ENCODE measurements around the gene TMEM179B. TPM values are rescaled to one million over a fixed set of nuclear protein-coding genes. Genes with fewer than 3 reads are reported as not detected.

TMEM179B gene
- total and polyA plus RNA-seq, 2 of the 13 experiments (the other 11 are each of a cell fraction or from before 2014, with no cell fraction given), result 24.8 to 25.7 TPM

Small RNAs within 50 kb of the gene (microRNA-seq; reads per million reads assigned to microRNA genes)
- gene MIR6514 (0.85 reads per million), gene MIR6748 (not detected)

Small RNAs within 50 kb of the gene (small RNA-seq; reads per million reads assigned to genes)
- 0 to 3.9 (median 0.65) reads per million in 3 experiments for gene MIR6514 (ENCODE audit: insufficient read depth in 2 of 3, insufficient read length in 3 of 3, low read depth in 2 of 3, low replicate concordance in 1 of 3)
- gene RNU6-118P (ENCODE audit: insufficient read depth in 2 of 3, insufficient read length in 3 of 3, low read depth in 2 of 3, low replicate concordance in 1 of 3), result 0 reads per million in 3 experiments

Other genes with a start within 250 kb of the TMEM179B start
Only the 30 nearest of the 31 such genes appear.
- gene EEF1G, start 213.5 kb upstream of the TMEM179B start, total RNA-seq (2016; rRNA removed; fragmentation: Illumina TruSeq; extraction: Trizol), result 1,787 and 2,092 TPM in 2 replicates
- 1,819 and 2,144 TPM in 2 replicates for gene EEF1G, start 213.5 kb upstream of the TMEM179B start, polyA plus RNA-seq (2011; rRNA removed)
- gene TUT1, start 195.9 kb upstream of the TMEM179B start, total RNA-seq (2016; rRNA removed; fragmentation: Illumina TruSeq; extraction: Trizol), result 8.5 and 9.7 TPM in 2 replicates
- 14.3 and 17.5 TPM in 2 replicates for gene TUT1, start 195.9 kb upstream of the TMEM179B start, polyA plus RNA-seq (2011; rRNA removed)
- gene MTA2, start 185.5 kb upstream of the TMEM179B start, total RNA-seq (2016; rRNA removed; fragmentation: Illumina TruSeq; extraction: Trizol), result 58.1 and 70.0 TPM in 2 replicates
- gene MTA2, start 185.5 kb upstream of the TMEM179B start, polyA plus RNA-seq (2011; rRNA removed), result 14.0 and 16.8 TPM in 2 replicates
- 4.6 and 10.6 TPM in 2 replicates for gene EML3, start 174.6 kb upstream of the TMEM179B start, total RNA-seq (2016; rRNA removed; fragmentation: Illumina TruSeq; extraction: Trizol)
- gene EML3, start 174.6 kb upstream of the TMEM179B start, polyA plus RNA-seq (2011; rRNA removed), result 12.3 and 16.6 TPM in 2 replicates
- gene ROM1, start 174.1 kb upstream of the TMEM179B start, total RNA-seq (2016; rRNA removed; fragmentation: Illumina TruSeq; extraction: Trizol), result 1.8 and 2.4 TPM in 2 replicates
- gene ROM1, start 174.1 kb upstream of the TMEM179B start, polyA plus RNA-seq (2011; rRNA removed), result 1.2 and 1.6 TPM in 2 replicates
- gene B3GAT3, start 165.4 kb upstream of the TMEM179B start, total RNA-seq (2016; rRNA removed; fragmentation: Illumina TruSeq; extraction: Trizol), result 8.4 and 21.3 TPM in 2 replicates
- gene B3GAT3, start 165.4 kb upstream of the TMEM179B start, polyA plus RNA-seq (2011; rRNA removed), result 26.1 and 40.4 TPM in 2 replicates
- gene GANAB, start 140.8 kb upstream of the TMEM179B start, total RNA-seq (2016; rRNA removed; fragmentation: Illumina TruSeq; extraction: Trizol), result 50.8 and 99.5 TPM in 2 replicates
- gene GANAB, start 140.8 kb upstream of the TMEM179B start, polyA plus RNA-seq (2011; rRNA removed), result 234 and 251 TPM in 2 replicates
- gene INTS5, start 134.1 kb upstream of the TMEM179B start, total RNA-seq (2016; rRNA removed; fragmentation: Illumina TruSeq; extraction: Trizol), result 11.3 and 13.2 TPM in 2 replicates
- 5.7 and 7.8 TPM in 2 replicates for gene INTS5, start 134.1 kb upstream of the TMEM179B start, polyA plus RNA-seq (2011; rRNA removed)
- gene C11orf98, start 122.2 kb upstream of the TMEM179B start, total RNA-seq (2016; rRNA removed; fragmentation: Illumina TruSeq; extraction: Trizol), result 91.8 and 109 TPM in 2 replicates
- 30.4 and 40.9 TPM in 2 replicates for gene C11orf98, start 122.2 kb upstream of the TMEM179B start, polyA plus RNA-seq (2011; rRNA removed)
- 9.9 and 31.8 TPM in 2 replicates for gene CSKMT, start 122.1 kb upstream of the TMEM179B start, total RNA-seq (2016; rRNA removed; fragmentation: Illumina TruSeq; extraction: Trizol)
- 7.6 and 9.8 TPM in 2 replicates for gene CSKMT, start 122.1 kb upstream of the TMEM179B start, polyA plus RNA-seq (2011; rRNA removed)
- gene UQCC3, start 115.7 kb upstream of the TMEM179B start, total RNA-seq (2016; rRNA removed; fragmentation: Illumina TruSeq; extraction: Trizol), result 12.1 and 16.0 TPM in 2 replicates
- 7.7 and 8.4 TPM in 2 replicates for gene UQCC3, start 115.7 kb upstream of the TMEM179B start, polyA plus RNA-seq (2011; rRNA removed)
- gene LBHD1, start 115.1 kb upstream of the TMEM179B start, total RNA-seq (2016; rRNA removed; fragmentation: Illumina TruSeq; extraction: Trizol), result 1.4 and 3.7 TPM in 2 replicates
- 3.2 and 3.6 TPM in 2 replicates for gene LBHD1, start 115.1 kb upstream of the TMEM179B start, polyA plus RNA-seq (2011; rRNA removed)
- gene UBXN1, start 108.3 kb upstream of the TMEM179B start, total RNA-seq (2016; rRNA removed; fragmentation: Illumina TruSeq; extraction: Trizol), result 52.4 and 58.9 TPM in 2 replicates
- 47.1 and 47.5 TPM in 2 replicates for gene UBXN1, start 108.3 kb upstream of the TMEM179B start, polyA plus RNA-seq (2011; rRNA removed)
- gene LRRN4CL, start 97.9 kb upstream of the TMEM179B start, total RNA-seq (2016; rRNA removed; fragmentation: Illumina TruSeq; extraction: Trizol), result 0.11 TPM in 1 of 2 replicates, not detected in the other
- 0.04 TPM in 1 of 2 replicates, not detected in the other for gene LRRN4CL, start 97.9 kb upstream of the TMEM179B start, polyA plus RNA-seq (2011; rRNA removed)
- 10.2 and 21.1 TPM in 2 replicates for gene BSCL2, start 80.0 kb upstream of the TMEM179B start, total RNA-seq (2016; rRNA removed; fragmentation: Illumina TruSeq; extraction: Trizol)
- 19.5 and 22.6 TPM in 2 replicates for gene BSCL2, start 80.0 kb upstream of the TMEM179B start, polyA plus RNA-seq (2011; rRNA removed)
- gene GNG3, start 79.7 kb upstream of the TMEM179B start, total RNA-seq (2016; rRNA removed; fragmentation: Illumina TruSeq; extraction: Trizol), result not detected in 2 replicates
- not detected in 2 replicates for gene GNG3, start 79.7 kb upstream of the TMEM179B start, polyA plus RNA-seq (2011; rRNA removed)
- 8.4 and 9.6 TPM in 2 replicates for gene HNRNPUL2, start 59.9 kb upstream of the TMEM179B start, total RNA-seq (2016; rRNA removed; fragmentation: Illumina TruSeq; extraction: Trizol)
- 9.6 TPM in 2 replicates for gene HNRNPUL2, start 59.9 kb upstream of the TMEM179B start, polyA plus RNA-seq (2011; rRNA removed)
- 36.4 and 42.5 TPM in 2 replicates for gene TTC9C, start 58.9 kb upstream of the TMEM179B start, total RNA-seq (2016; rRNA removed; fragmentation: Illumina TruSeq; extraction: Trizol)
- gene TTC9C, start 58.9 kb upstream of the TMEM179B start, polyA plus RNA-seq (2011; rRNA removed), result 28.0 and 29.1 TPM in 2 replicates
- gene ZBTB3, start 33.2 kb upstream of the TMEM179B start, total RNA-seq (2016; rRNA removed; fragmentation: Illumina TruSeq; extraction: Trizol), result 4.0 and 5.2 TPM in 2 replicates
- gene ZBTB3, start 33.2 kb upstream of the TMEM179B start, polyA plus RNA-seq (2011; rRNA removed), result 3.1 and 3.4 TPM in 2 replicates
- gene POLR2G, start 25.8 kb upstream of the TMEM179B start, total RNA-seq (2016; rRNA removed; fragmentation: Illumina TruSeq; extraction: Trizol), result 97.6 and 116 TPM in 2 replicates
- gene POLR2G, start 25.8 kb upstream of the TMEM179B start, polyA plus RNA-seq (2011; rRNA removed), result 85.9 and 97.1 TPM in 2 replicates
- gene TAF6L, start 16.0 kb upstream of the TMEM179B start, total RNA-seq (2016; rRNA removed; fragmentation: Illumina TruSeq; extraction: Trizol), result 13.4 and 19.4 TPM in 2 replicates
- 12.6 and 15.3 TPM in 2 replicates for gene TAF6L, start 16.0 kb upstream of the TMEM179B start, polyA plus RNA-seq (2011; rRNA removed)
- gene TMEM223, start 4.6 kb downstream of the TMEM179B start, total RNA-seq (2016; rRNA removed; fragmentation: Illumina TruSeq; extraction: Trizol), result 18.0 and 24.9 TPM in 2 replicates
- gene TMEM223, start 4.6 kb downstream of the TMEM179B start, polyA plus RNA-seq (2011; rRNA removed), result 19.5 TPM in 2 replicates
- gene NXF1, start 18.0 kb downstream of the TMEM179B start, total RNA-seq (2016; rRNA removed; fragmentation: Illumina TruSeq; extraction: Trizol), result 26.2 and 30.9 TPM in 2 replicates
- 30.4 and 39.7 TPM in 2 replicates for gene NXF1, start 18.0 kb downstream of the TMEM179B start, polyA plus RNA-seq (2011; rRNA removed)
- 26.9 and 29.2 TPM in 2 replicates for gene STX5, start 44.6 kb downstream of the TMEM179B start, total RNA-seq (2016; rRNA removed; fragmentation: Illumina TruSeq; extraction: Trizol)
- 30.0 and 36.6 TPM in 2 replicates for gene STX5, start 44.6 kb downstream of the TMEM179B start, polyA plus RNA-seq (2011; rRNA removed)
- not detected in 2 replicates for gene TEX54, start 45.4 kb downstream of the TMEM179B start, total RNA-seq (2016; rRNA removed; fragmentation: Illumina TruSeq; extraction: Trizol)
- not detected in 2 replicates for gene TEX54, start 45.4 kb downstream of the TMEM179B start, polyA plus RNA-seq (2011; rRNA removed)
- gene WDR74, start 52.2 kb downstream of the TMEM179B start, total RNA-seq (2016; rRNA removed; fragmentation: Illumina TruSeq; extraction: Trizol), result 68.4 and 83.3 TPM in 2 replicates
- gene WDR74, start 52.2 kb downstream of the TMEM179B start, polyA plus RNA-seq (2011; rRNA removed), result 77.0 and 84.6 TPM in 2 replicates
- gene SLC3A2, start 93.5 kb downstream of the TMEM179B start, total RNA-seq (2016; rRNA removed; fragmentation: Illumina TruSeq; extraction: Trizol), result 94.8 and 213 TPM in 2 replicates
- 225 and 226 TPM in 2 replicates for gene SLC3A2, start 93.5 kb downstream of the TMEM179B start, polyA plus RNA-seq (2011; rRNA removed)
- not detected in 2 replicates for gene CHRM1, start 134.0 kb downstream of the TMEM179B start, total RNA-seq (2016; rRNA removed; fragmentation: Illumina TruSeq; extraction: Trizol)
- not detected in 2 replicates for gene CHRM1, start 134.0 kb downstream of the TMEM179B start, polyA plus RNA-seq (2011; rRNA removed)
- gene SLC22A6, start 197.6 kb downstream of the TMEM179B start, total RNA-seq (2016; rRNA removed; fragmentation: Illumina TruSeq; extraction: Trizol), result not detected in 2 replicates
- not detected in 2 replicates for gene SLC22A6, start 197.6 kb downstream of the TMEM179B start, polyA plus RNA-seq (2011; rRNA removed)
- 0.04 TPM in 1 of 2 replicates, not detected in the other for gene SLC22A8, start 228.4 kb downstream of the TMEM179B start, total RNA-seq (2016; rRNA removed; fragmentation: Illumina TruSeq; extraction: Trizol)
- gene SLC22A8, start 228.4 kb downstream of the TMEM179B start, polyA plus RNA-seq (2011; rRNA removed), result 0.05 and 0.33 TPM in 2 replicates